ENCODE measurements around the gene SBSN. TPM values are rescaled to one million over a fixed set of nuclear protein-coding genes. Genes with fewer than 3 reads are reported as not detected.

The SBSN gene
- total and polyA plus RNA-seq, 10 of the 15 experiments (the other 5 are each of a cell fraction or from before 2014, with no cell fraction given), result 0.09 TPM; not detected in 9

DNA sequence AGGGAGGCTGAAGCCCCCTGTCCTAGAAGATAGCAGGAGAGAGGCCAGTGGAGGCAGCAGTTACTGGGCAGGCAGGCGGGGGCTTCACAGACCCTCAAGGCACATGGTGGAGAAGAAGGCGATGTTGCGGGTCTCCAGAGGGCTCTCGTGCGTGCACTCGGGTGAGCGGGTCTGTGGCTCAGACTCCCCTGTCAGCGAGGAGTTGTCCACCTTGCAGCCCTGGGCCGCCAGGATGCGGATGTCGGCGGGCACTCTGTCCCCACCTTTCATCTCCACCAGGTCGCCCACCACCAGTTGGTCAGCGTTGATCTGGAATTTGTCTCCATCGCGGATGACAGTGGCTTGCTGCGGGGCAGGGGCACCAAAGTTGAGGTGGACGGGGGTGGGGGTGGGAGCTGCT lies 32.2 kb upstream of the SBSN start:
- ATAC-seq, result no peak
- intact Hi-C loops (cut with micrococcal nuclease; ENCODE audit: unreplicated experiment), result no loop called here
- FAIRE-seq, result no peak
- Histone ChIP-seq H3K79me2 (ENCODE audit: control insufficient read depth, insufficient read depth, low read length) (no peaks in the 10 kb centered on the region), H3K27me3 (replicated peaks in 1 of 2; ENCODE audit: control insufficient read depth in 2 of 2, insufficient read depth in 2 of 2, low read length in 1 of 2) (no peaks in the 10 kb centered on the region; a peak in 2 of 4 replicates), H4K20me1 (ENCODE audit: control insufficient read depth, insufficient read depth) (no peaks in the 10 kb centered on the region), H2AFZ (ENCODE audit: control insufficient read depth, low read depth, low read length) (no peak overlapping the region), H3K4me1 (ENCODE audit: control insufficient read depth, insufficient read depth, low read length) (peaks cover 30% of the 10 kb centered on the region), H3K27ac (ENCODE audit: control insufficient read depth, insufficient read depth) (no peak overlapping the region), H3K4me3 (no peak overlapping the region), H3K9ac (ENCODE audit: control insufficient read depth, insufficient read depth, low read length) (no peak overlapping the region), H3K36me3 (ENCODE audit: control insufficient read depth in 2 of 2, insufficient read depth in 2 of 2, low read length in 1 of 2) (no peaks in the 10 kb centered on the region; a peak in 1 of 4 replicates), H3K4me2 (ENCODE audit: control insufficient read depth, insufficient read depth) (no peak overlapping the region), H3K9me3 (replicated peaks; ENCODE audit: control insufficient read depth, insufficient read depth, low read length) (no peaks in the 10 kb centered on the region; the same call in 2 of the 3 replicates)
- no TSS peak for BruUV-seq (replicated peaks)
- DNase-seq (ENCODE audit: low read depth, low spot score), result no peak
- 79% methylated on average over 11 of the region's 18 CpGs for WGBS (ENCODE audit: insufficient coverage, insufficient replicate concordance, low lambda C conversion rate, missing lambda C conversion rate)
- ChIA-PET RAD21 (ENCODE audit: unreplicated experiment) (no interaction called here), CTCF (interaction anchor here (2.6 kb wide), 1 partner anchor 11 kb away, joined by 17 read pairs; no protein-coding TSS in a partner anchor), POLR2A (no interaction called here), SMC1A (ENCODE audit: uncharacterized antibody, unreplicated experiment) (no interaction called here)
- in situ Hi-C loops (cut with MboI), result no loop called here
- TF ChIP-seq MYC (IDR thresholded peaks at IDR 0.05; ENCODE audit: insufficient read depth, insufficient read length, insufficient replicate concordance, low read length, severe bottlenecking) (no peak), RUNX3 (IDR thresholded peaks at IDR 0.05; ENCODE audit: low read length) (no peak), ZNF217 (IDR thresholded peaks at IDR 0.05) (no peak), CHD1 (IDR thresholded peaks at IDR 0.05; ENCODE audit: low read depth, low read length) (no peak), PAX8 (IDR thresholded peaks at IDR 0.05) (no peak), RAD51 (IDR thresholded peaks at IDR 0.05) (no peak)

DNA sequence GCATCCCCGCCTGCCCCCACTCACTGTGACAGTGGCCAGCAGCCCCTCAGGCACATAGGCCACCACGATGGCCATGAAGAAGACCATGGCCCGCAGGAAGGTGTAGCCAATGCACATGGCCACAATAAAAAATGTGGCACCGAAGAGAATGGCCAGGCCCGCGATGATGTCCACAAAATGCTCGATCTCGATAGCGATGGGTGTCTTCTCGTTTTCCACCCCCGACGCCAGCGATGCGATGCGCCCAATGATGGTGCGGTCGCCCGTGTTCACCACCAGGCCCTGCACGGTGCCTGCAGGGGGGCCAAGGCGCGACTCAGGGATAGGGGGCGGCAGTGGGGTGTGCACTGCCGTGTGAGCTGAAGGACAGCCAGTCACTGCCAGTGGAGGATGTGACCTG lies 31.7 kb upstream of the SBSN start:
- H4K20me1 ChIP-seq (ENCODE audit: control insufficient read depth, insufficient read depth), result no peaks in the 10 kb centered on the region
- FAIRE-seq, result no peak
- H3K9me3 ChIP-seq (replicated peaks; ENCODE audit: control insufficient read depth, insufficient read depth, low read length), result no peaks in the 10 kb centered on the region; the same call in 2 of the 3 replicates
- ChIA-PET RAD21 (ENCODE audit: unreplicated experiment) (interaction anchor here (0.7 kb wide), 1 partner anchor 50 kb away, joined by 3 read pairs; no protein-coding TSS in a partner anchor), SMC1A (ENCODE audit: uncharacterized antibody, unreplicated experiment) (interaction anchor here (1.1 kb wide), 1 partner anchor 44 kb away, joined by 3 read pairs; no protein-coding TSS in a partner anchor), CTCF (interaction anchor here (1.2 to 2.6 kb wide), 2 partner anchors 11 to 64 kb away, joined by 4 to 17 read pairs; no protein-coding TSS in a partner anchor), POLR2A (interaction anchor here (0.6 to 1.0 kb wide), 2 partner anchors 88 to 346 kb away, joined by 3 read pairs; partner anchors contain the start of gene COX6B1)
- H3K4me2 ChIP-seq (ENCODE audit: control insufficient read depth, insufficient read depth), result peak overlapping the region; percentile 90; the same call in 1 of the 2 replicates
- no peak overlapping the region for H3K9ac ChIP-seq (ENCODE audit: control insufficient read depth, insufficient read depth, low read length)
- intact Hi-C loops (cut with micrococcal nuclease; ENCODE audit: unreplicated experiment), result no loop called here
- BruUV-seq (replicated peaks), result no TSS peak
- H2AFZ ChIP-seq (ENCODE audit: control insufficient read depth, low read depth, low read length), result no peak overlapping the region; the same call in 1 of the 2 replicates
- H3K27ac ChIP-seq (ENCODE audit: control insufficient read depth, insufficient read depth), result no peak overlapping the region
- DNase-seq (ENCODE audit: low read depth, low spot score), result no peak
- no peaks in the 10 kb centered on the region; a peak in 2 of 4 replicates for H3K27me3 ChIP-seq (replicated peaks in 1 of 2; ENCODE audit: control insufficient read depth in 2 of 2, insufficient read depth in 2 of 2, low read length in 1 of 2)
- in situ Hi-C loops (cut with MboI), result no loop called here
- peaks cover 30% of the 10 kb centered on the region for H3K4me1 ChIP-seq (ENCODE audit: control insufficient read depth, insufficient read depth, low read length)
- no peak for ATAC-seq
- WGBS (ENCODE audit: insufficient coverage, insufficient replicate concordance, low lambda C conversion rate, missing lambda C conversion rate), result 64% methylated on average over 23 of the region's 23 CpGs
- H3K36me3 ChIP-seq (ENCODE audit: control insufficient read depth in 2 of 2, insufficient read depth in 2 of 2, low read length in 1 of 2), result no peaks in the 10 kb centered on the region; a peak in 1 of 4 replicates
- no peaks in the 10 kb centered on the region for H3K79me2 ChIP-seq (ENCODE audit: control insufficient read depth, insufficient read depth, low read length)
- H3K4me3 ChIP-seq, result no peak overlapping the region
- no peak for TF ChIP-seq SREBF2 (IDR thresholded peaks at IDR 0.05; ENCODE audit: low read length)
- TF ChIP-seq, protein P1, sequence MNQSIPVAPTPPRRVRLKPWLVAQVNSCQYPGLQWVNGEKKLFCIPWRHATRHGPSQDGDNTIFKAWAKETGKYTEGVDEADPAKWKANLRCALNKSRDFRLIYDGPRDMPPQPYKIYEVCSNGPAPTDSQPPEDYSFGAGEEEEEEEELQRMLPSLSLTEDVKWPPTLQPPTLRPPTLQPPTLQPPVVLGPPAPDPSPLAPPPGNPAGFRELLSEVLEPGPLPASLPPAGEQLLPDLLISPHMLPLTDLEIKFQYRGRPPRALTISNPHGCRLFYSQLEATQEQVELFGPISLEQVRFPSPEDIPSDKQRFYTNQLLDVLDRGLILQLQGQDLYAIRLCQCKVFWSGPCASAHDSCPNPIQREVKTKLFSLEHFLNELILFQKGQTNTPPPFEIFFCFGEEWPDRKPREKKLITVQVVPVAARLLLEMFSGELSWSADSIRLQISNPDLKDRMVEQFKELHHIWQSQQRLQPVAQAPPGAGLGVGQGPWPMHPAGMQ (IDR thresholded peaks at IDR 0.05; ENCODE audit: borderline replicate concordance), result no peak
- TF ChIP-seq, protein P2, sequence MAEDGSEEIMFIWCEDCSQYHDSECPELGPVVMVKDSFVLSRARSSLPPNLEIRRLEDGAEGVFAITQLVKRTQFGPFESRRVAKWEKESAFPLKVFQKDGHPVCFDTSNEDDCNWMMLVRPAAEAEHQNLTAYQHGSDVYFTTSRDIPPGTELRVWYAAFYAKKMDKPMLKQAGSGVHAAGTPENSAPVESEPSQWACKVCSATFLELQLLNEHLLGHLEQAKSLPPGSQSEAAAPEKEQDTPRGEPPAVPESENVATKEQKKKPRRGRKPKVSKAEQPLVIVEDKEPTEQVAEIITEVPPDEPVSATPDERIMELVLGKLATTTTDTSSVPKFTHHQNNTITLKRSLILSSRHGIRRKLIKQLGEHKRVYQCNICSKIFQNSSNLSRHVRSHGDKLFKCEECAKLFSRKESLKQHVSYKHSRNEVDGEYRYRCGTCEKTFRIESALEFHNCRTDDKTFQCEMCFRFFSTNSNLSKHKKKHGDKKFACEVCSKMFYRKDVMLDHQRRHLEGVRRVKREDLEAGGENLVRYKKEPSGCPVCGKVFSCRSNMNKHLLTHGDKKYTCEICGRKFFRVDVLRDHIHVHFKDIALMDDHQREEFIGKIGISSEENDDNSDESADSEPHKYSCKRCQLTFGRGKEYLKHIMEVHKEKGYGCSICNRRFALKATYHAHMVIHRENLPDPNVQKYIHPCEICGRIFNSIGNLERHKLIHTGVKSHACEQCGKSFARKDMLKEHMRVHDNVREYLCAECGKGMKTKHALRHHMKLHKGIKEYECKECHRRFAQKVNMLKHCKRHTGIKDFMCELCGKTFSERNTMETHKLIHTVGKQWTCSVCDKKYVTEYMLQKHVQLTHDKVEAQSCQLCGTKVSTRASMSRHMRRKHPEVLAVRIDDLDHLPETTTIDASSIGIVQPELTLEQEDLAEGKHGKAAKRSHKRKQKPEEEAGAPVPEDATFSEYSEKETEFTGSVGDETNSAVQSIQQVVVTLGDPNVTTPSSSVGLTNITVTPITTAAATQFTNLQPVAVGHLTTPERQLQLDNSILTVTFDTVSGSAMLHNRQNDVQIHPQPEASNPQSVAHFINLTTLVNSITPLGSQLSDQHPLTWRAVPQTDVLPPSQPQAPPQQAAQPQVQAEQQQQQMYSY (CRISPR knock-in tag; IDR thresholded peaks at IDR 0.05), result no peak
- no peak for TF ChIP-seq SRF (IDR thresholded peaks at IDR 0.05; ENCODE audit: low read depth in 2 of 2, low read length in 2 of 2)
- TF ChIP-seq SMAD5 (IDR thresholded peaks at IDR 0.05; ENCODE audit: low read depth), result no peak
- no peak for TF ChIP-seq CHD1 (IDR thresholded peaks at IDR 0.05; ENCODE audit: low read depth, low read length)
- TF ChIP-seq HDAC2 (IDR thresholded peaks at IDR 0.05), result no peak
- no peak for TF ChIP-seq ASH2L (IDR thresholded peaks at IDR 0.05; ENCODE audit: borderline replicate concordance, low read depth)

All from GM12878 (cell line).